GM18517 (cell line): ENCODE data around the gene ALMS1.
A peak's percentile ranks its signal among the peaks of the same experiment; 100 is the strongest.
"Not testable (repeated sequence)": the region's sequence is repeated elsewhere in the genome, so short reads cannot be mapped to it uniquely, and the experiment has no call there.

ENCODE experiments used
- ATAC-seq: cut with Tn5 transposase; IDR thresholded peaks from one replicate; pipeline ENCODE4 v1.9.1; 2021; ENCODE audit warnings: mild to moderate bottlenecking, moderate library complexity; ENCODE audit not compliant: unreplicated experiment

The ALMS1 gene

DNA sequence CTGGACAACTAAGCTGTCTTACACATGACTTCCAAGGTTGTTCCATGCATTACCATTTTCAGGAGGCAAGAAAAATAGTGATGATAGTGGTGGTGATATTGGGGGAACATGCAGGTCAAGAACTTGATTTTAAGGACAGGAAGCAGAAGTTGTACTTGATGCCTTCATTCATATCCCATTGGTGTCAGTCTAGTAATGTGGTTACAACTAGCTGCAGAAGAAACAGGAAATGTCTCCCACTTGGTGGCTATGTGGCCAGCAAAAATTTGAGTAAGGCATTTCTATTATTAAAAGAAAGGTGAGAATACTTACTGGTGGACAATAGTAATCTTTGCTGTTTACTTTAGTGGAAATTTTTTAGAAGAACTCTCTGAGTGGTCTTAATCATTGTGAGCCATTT, 103.4 kb downstream of the ALMS1 start:
- no peak for ATAC-seq

DNA sequence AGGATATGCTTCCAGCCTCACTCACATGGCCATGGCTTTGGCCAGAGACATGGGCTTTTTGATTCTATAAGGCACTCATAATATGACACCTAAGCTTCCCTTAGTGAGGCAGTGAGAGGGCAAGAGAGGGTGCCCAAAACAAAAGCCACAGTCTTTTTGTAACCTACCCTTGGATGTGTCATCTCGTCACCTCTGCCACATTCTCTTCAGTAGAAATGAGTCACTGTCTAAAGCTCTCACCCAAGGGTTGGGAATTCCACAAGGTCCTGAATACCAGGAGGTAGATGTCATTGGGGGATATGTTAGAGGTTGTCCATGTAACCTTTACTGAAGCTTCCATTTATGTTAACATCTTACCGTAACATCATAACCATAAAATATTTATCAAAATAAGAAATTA, 108.4 kb downstream of the ALMS1 start:
- ATAC-seq = no peak

DNA sequence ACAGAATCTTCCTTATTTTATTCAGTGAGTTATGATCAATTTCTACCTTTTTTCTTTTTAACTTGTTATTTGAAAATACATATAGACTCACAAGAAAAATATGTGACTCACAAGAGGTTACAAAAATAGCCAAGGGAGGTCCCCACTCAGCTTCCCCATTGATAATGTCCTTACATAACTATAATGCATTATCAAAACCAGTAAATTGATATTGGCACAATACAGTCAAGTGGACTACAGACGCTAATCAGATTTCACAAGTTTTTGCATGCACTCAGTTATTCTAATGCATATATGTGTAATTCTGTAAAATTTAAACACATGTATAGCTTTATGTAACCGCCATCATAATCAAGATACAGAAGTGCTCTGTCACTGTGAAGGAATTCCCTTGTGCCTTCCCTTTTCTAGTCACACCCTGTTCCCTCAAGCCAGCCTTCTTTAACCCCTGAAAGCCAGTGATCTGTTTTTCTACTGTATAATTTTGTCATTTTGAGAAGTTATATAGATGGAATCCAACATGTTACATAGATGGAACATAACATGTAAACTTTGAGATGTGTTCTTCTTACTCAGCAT, 118.4 kb downstream of the ALMS1 start:
- ATAC-seq = no peak

DNA sequence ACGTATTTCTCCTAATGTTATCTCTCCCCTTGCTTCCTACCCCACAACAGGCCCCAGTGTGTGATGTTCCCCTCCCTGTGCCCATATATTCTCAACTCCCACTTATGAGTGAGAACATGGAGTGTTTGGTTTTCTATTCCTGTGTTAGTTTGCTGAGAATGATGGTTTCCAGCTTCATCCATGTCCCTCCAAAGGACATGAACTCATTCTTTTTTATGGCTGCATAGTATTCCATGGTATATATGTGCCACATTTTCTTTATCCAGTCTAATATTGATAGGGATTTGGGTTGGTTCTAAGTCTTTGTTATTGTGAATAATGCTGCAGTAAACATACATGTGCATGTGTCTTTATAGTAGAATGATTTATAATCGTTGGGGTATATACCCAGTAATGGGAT, 119.2 kb downstream of the ALMS1 start:
- not testable (repeated sequence) for ATAC-seq

DNA sequence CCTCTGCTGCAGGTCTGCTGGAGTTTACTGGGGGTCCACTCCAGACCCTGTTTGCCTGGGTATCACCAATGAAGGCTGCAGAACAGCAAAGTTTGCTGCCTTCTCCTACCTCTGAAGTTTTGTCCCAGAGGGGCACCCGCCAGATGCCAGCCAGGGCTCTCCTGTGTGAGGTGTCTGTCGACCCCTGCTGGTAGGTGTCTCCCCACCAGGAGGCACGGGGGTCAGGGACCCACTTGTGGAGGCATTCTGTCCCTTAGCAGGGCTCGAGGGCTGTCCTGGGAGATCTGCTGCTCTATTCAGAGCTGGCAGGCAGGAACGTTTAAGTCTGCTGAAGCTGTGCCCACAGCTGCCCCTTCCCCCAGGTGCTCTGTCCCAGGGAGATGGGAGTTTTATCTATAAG, 124.8 kb downstream of the ALMS1 start:
- not testable (repeated sequence) for ATAC-seq

DNA sequence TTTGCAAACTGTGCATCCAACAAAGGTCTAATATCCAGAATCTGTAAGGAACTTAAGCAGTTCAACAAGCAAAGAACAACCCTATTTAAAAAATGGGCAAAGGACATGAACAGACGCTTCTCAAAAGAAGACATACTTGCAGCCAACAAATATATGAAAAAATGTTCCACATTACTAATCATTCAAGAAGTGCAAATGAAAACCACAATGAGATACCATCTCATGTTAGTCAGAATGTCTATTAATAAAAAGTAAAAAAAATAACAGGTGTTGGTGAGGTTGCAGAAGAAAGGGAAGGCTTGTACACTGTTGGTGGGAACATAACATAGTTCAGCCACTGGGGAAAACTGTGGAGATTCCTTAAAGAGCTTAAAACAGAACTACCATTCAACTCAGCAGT, 130.4 kb downstream of the ALMS1 start:
- ATAC-seq = no peak

DNA sequence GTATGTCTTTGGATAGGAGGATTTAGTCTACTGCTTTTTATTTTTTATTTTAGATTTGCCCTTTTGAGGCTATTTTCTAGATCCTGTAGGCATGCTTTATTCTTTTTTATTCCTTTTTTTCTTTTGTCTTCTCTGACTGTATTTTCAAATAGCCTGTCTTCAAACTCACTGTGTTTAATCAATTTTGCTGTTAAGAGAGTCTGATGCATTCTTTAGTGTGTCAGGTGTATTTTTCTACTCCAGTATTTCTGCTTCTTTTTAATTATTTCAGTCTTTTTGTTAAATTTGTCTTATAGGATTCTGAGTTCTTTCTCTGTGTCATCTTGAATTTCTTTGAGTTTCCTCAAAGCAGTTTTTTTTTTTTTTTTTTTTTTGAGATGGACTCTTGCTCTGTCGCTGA, 143.1 kb downstream of the ALMS1 start:
- ATAC-seq = no peak

DNA sequence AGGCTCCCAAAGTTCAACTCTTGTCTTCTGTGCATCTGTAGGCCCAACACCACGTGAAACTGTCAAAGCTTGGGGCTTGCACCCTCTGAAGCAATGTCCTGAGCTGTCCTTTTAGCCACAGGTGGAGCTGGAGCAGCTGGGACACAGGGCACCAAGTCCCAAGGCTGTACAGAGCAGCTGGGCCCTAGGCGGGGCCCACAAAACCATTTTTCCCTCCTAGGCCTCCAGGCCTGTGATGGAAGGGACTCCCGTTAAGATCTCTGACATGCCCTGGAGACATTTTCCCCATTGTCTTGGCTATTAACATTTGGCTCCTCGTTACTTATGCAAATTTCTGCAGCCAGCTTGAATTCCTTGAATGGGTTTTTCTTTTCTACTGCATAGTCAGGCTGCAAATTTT, 145.1 kb downstream of the ALMS1 start:
- not testable (repeated sequence) for ATAC-seq

DNA sequence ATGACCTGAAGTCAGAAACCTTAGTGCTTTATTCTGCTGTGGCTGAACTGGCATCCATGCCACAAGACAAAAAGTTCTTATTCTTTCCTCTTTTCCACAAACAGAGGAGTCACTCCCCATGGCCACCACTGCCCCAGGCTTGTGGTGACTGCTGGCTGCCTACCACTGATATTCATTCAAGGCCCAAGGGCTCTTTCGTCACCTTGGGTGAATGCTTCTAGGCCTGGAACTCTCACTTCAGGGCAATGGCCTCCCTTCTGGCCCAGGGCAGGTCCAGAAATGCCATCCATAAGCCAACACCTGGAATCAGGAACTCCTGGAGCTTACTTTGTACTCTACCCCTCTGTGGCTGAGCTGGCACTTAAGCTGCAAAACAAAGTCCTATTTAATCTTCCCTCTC, 146.7 kb downstream of the ALMS1 start:
- no peak for ATAC-seq

DNA sequence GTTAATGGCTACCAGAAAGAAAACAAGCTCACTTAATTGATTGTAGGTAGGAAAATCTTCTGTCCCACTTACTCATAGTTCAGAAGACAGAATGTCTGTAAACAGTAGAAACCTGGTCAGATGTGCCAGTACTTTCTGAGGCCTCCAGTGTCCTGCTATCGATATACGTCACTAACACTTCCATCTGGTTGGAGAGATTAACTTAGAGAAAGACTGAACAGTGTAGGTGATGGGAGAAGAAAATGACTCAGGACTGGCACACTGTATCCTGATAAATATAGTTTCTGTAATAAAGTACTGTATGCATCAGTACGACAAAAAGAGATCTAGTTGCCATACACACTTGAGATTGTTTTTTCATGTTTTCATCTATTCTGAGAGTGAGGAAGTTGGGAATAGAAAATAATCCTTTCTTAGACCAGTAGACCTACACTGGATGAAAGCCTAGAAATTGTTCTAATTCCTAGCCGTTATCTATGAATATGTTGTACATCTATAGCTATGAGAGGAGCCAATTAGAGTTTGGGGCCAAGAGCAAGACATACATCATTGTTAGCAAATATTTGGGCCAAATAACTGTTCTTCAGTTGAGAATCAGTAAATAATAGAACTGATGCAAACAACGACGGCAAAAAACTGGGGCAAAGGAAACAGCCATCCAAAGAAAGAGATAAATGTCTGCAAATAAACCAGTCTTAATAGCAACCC, 150.7 kb downstream of the ALMS1 start:
- no peak for ATAC-seq

DNA sequence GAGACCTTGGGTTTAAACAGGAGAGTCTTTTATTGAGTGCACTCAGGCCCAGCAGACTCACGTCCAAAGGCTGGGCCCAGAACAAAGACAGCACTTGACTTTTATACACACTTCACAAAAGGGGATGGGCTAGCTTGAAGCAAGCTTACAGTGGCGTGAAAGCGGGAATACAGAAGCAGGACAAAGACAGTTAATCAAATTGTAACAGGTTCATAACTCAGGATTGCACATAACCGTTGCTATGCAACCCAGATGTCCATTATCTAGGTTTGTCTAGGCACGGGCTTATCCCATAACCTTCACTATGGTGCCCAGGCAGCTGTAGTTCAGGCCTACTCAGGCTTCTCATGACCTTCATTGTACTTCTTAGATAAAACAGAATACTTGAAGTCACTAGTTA, 175.2 kb downstream of the ALMS1 start:
- not testable (repeated sequence) for ATAC-seq

DNA sequence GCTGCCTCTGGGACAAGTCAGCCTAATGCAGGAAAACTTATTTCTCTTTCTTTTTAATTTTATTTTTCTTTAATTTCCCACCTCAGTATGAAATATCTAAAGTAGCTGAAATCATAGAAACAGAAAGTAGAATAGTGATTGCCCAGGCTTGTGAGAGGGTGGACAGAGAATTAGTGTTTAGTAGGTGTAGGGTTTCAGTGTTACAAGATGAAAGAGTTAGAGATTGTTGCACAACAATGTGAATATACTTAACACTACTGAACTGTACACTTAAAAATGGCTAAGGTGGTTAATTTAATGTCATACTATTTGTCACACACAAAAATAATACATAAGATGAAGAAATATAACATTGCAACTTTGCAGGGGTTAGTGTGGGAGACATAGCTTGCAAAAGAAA, 175.8 kb downstream of the ALMS1 start:
- ATAC-seq = no peak

DNA sequence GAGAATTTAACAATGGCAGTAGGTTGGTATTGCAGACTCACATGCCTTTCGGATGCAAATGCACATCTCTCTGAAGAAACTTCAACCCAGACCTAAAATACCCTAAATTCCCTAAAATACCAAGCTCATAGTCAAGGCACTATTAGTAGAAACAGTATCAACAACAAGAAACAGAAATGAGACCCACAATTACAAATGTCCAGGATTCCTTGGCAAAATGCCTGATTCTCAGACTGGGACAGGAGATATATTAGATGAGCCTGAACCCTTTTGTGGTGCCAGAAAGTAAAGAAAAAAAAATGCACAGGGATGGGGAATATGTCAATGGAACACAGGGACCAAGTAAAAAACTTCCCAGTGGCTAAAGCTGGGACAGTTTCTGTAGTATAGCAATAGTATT, 179.3 kb downstream of the ALMS1 start:
- ATAC-seq = no peak

DNA sequence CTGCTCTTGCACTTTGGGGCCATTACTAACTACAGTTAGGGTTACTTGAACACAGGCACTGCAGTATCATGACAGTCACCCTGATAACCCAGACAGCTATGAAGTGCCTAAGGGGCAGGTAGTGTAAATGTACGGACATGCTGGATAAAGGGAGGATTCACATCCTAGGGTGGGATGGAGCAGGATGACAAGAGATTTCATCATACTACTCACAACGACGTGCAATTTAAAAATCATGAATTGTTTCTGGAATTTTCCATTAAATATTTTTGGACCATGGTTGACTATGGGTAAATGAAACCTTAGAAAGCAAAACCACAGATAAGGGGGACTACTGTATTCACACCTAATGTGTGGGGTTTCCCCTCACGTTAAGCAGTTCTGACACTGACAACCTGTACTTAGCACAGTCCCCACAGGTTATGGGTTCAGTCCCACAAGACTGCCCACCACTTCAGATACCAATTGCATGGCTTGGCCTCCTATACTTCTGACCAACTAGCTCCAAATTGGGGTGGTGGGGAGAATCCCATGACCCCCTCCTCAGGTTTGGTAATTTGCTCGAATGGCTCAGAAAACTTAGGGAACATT, 180.7 kb downstream of the ALMS1 start:
- ATAC-seq = no peak

DNA sequence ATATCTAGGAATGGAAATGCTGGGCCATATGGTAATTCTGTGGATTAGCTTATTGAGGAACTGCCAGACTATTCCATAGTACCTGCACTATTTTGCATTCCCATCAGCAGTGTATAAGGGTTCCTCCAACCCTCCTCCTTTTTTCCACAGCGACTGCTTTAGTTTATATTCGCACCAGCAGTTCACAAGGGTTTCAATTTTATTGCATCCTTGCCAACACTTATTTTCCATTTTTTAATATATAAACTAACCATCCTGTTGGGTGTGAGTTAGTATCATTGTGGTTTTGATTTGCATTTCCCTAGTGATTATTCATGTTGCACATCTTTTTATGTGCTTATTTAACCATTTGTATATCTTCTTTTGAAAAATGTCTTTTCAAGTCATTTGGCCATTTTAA, 189.6 kb downstream of the ALMS1 start:
- no peak for ATAC-seq

DNA sequence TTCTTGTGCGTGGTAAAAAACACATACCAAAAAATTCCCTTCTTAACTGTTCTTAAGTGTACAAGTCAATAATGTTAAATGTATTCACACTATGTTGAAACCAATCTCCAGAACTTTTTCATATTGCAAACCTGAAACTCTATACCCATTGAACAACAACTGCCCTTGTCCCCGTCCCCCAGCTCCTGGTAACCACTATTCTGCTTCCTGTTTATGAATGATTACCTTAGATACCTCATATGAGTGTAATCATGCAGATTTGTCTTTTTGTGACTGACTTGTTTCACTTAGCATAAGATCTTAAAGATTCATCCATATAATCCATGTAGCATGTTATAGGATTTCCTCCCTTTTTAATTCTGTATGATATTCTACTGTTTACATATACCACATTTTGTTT, 196.7 kb downstream of the ALMS1 start:
- ATAC-seq = no peak

DNA sequence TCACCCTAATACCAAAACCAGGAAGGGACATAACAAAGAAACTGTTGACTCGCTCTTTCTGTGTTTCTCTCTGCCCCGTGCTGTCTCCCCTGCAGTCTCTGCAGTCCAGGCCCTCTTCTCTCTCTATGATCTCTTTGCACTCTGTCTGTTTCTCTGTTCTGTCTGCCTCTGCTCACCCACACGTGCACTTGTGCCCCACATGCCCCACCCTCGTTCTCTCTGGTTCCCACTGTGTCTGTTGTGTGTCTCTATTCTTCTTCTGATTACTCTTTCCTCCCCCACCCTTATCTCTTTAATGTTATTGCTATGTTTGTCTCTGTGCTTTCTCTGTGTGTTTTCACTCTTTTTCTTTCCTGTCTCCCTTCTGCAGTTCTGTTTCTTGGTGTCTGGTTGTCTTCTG, 202.5 kb downstream of the ALMS1 start:
- no peak for ATAC-seq

DNA sequence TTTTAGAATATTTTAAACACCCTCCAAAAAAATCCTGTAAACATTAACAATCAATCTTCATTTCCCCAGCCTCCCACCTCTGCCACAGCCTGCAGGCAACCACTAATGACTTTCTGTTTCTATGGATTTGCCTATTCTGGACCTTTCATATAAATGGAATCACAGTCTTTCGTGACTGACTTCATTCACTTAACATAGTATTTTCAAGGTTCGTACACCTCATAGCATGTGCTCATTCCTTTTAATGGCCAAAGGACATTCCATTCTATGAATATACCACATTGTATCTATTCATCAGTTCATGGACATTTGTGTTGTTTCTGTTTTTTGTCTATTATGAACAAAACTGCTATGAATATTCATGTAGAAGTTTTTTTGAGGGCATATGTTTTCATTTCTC, 208.0 kb downstream of the ALMS1 start:
- no peak for ATAC-seq

DNA sequence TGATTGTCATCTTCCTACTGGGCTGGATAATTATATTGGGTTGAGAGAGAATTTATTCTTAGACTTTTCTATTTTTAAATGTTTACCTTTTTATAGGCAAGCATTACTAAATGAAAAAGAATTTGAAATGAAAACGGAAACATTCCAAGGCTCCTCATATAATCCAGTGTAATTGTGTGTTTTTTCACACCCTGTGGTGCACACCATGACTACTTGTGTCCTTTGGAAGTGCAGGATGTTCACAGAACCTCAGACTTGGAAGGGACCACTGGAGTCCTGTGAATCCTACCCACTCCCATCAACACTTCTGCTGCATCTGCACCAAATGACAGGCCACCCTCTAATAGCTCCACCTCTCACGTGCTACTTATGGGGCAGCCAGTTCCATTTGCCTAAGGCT, 208.6 kb downstream of the ALMS1 start:
- ATAC-seq = no peak

DNA sequence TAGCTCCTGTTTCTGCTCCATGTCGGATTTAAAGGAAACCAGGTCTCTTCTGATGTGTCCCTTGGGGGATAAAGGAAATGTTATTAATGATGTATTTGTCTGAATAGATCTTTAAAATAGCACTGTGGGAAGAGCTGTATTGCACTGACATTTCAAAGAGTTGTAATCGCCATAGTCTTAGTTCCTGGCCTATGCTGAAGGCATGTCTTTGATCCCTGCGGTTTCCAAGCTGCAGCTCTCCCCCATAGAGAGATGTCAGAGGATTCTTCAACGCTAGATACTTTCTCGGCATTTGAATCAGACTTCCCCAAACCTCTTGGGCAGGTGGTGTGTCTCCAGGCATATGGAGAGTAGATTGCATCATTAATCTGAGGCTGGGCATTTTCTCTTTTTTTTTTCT, 216.1 kb downstream of the ALMS1 start:
- ATAC-seq = no peak

DNA sequence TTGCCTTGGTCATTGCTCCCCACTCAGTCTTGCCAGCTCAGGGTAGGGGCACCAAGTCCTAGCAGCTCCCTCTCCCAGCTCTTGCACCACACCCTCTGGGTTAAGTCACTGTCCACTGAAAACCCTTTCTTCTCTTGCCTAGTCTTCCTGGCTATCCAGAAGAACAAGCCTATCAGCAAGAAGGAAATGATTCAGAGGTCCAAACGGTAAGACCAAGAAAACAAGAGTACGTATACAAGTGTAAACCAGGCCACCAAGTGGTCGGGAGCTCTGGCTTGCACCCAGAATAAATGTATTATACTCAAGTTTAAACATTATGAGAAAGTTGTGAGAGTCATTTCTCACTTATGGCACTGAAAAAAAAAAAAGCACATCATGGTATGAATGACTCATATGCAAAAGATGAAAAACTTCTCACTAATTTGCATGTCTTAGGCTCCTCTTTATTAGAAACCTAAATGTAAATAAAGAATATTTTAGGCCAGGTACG, 217.5 kb downstream of the ALMS1 start:
- ATAC-seq = peak; percentile 74

DNA sequence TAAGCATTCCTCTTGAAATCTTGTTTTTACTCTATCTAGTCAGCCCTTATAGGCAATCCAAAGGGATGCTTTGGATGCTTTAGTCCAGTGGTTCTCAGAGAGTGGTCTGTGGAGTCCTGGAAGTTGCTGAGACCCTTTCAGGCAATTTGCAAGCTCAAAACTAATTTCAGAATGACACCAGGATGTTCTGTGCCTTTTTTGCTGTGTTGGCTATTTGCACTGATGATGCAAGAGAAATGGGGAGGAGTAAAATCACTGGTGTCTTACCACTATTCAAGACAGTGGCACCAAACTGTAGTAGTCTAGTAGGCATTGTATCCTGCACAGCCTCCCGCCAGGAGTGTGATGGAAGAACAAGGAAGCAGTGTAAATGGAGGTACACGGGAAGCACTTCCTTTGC, 219.0 kb downstream of the ALMS1 start:
- ATAC-seq = not testable (repeated sequence)
